ENCODE measurements around the gene GMDS.
A peak's percentile ranks its signal among the peaks of the same experiment; 100 is the strongest.

Gene GMDS

GRCh38 chr6:1597121-1597744, 648.2 kb downstream of the GMDS start:
- Histone ChIP-seq H3K4me1 (ENCODE audit: low read depth, poor library complexity, severe bottlenecking) (no peaks in the 10 kb centered on the region), H3K4me2 (no peak overlapping the region), H3K9ac (no peak overlapping the region), H3K79me2 (ENCODE audit: insufficient read depth, low read depth) (no peaks in the 10 kb centered on the region), H3K27me3 (ENCODE audit: insufficient read depth, low read depth) (no peaks in the 10 kb centered on the region), H3K4me3 (IDR thresholded peaks at IDR 0.05; ENCODE audit: insufficient read depth, low read depth, low read length) (no peak overlapping the region), H4K20me1 (ENCODE audit: insufficient read depth) (no peaks in the 10 kb centered on the region), H2AFZ (ENCODE audit: low read depth) (no peak overlapping the region), H3K36me3 (ENCODE audit: insufficient read depth) (no peaks in the 10 kb centered on the region), H3K27ac (no peak overlapping the region)
- no peak for TF ChIP-seq CTCF (conservative IDR thresholded peaks at IDR 0.05; ENCODE audit: low read depth, low read length)

- TF ChIP-seq CTCF (conservative IDR thresholded peaks at IDR 0.05; ENCODE audit: low read depth, low read length) = peak; percentile 90
- no peak overlapping the region for H3K27ac ChIP-seq
- peak overlapping the region; percentile 3; the same call in 1 of the 2 replicates for H2AFZ ChIP-seq (ENCODE audit: low read depth)
- H3K4me2 ChIP-seq = peak overlapping the region; percentile 40; the same call in 1 of the 2 replicates
- no peaks in the 10 kb centered on the region for H3K79me2 ChIP-seq (ENCODE audit: insufficient read depth, low read depth)
- no peak overlapping the region for H3K9ac ChIP-seq
- no peak overlapping the region for H3K4me3 ChIP-seq (IDR thresholded peaks at IDR 0.05; ENCODE audit: insufficient read depth, low read depth, low read length)
- H3K27me3 ChIP-seq (ENCODE audit: insufficient read depth, low read depth) = no peaks in the 10 kb centered on the region
- H3K36me3 ChIP-seq (ENCODE audit: insufficient read depth) = no peaks in the 10 kb centered on the region
- no peaks in the 10 kb centered on the region for H3K4me1 ChIP-seq (ENCODE audit: low read depth, poor library complexity, severe bottlenecking)
- no peaks in the 10 kb centered on the region for H4K20me1 ChIP-seq (ENCODE audit: insufficient read depth)
These were observed 649.1 kb downstream of the GMDS start for GRCh38 chr6:1596088-1596852.

- Histone ChIP-seq H3K4me1 (ENCODE audit: low read depth, poor library complexity, severe bottlenecking) (no peaks in the 10 kb centered on the region), H3K4me2 (no peak overlapping the region), H2AFZ (ENCODE audit: low read depth) (peak overlapping the region; percentile 3; the same call in 1 of the 2 replicates), H3K79me2 (ENCODE audit: insufficient read depth, low read depth) (no peaks in the 10 kb centered on the region), H3K36me3 (ENCODE audit: insufficient read depth) (no peaks in the 10 kb centered on the region), H3K4me3 (IDR thresholded peaks at IDR 0.05; ENCODE audit: insufficient read depth, low read depth, low read length) (no peak overlapping the region), H4K20me1 (ENCODE audit: insufficient read depth) (no peaks in the 10 kb centered on the region), H3K27ac (no peak overlapping the region), H3K9ac (no peak overlapping the region), H3K27me3 (ENCODE audit: insufficient read depth, low read depth) (no peaks in the 10 kb centered on the region)
- no peak for TF ChIP-seq CTCF (conservative IDR thresholded peaks at IDR 0.05; ENCODE audit: low read depth, low read length)
These were observed 649.9 kb downstream of the GMDS start for GRCh38 chr6:1595271-1596087.

GRCh38 chr6:1594445-1595200, 650.8 kb downstream of the GMDS start:
- Histone ChIP-seq H3K79me2 (ENCODE audit: insufficient read depth, low read depth) (no peaks in the 10 kb centered on the region), H4K20me1 (ENCODE audit: insufficient read depth) (no peaks in the 10 kb centered on the region), H3K4me2 (no peak overlapping the region), H3K27ac (no peak overlapping the region), H3K36me3 (ENCODE audit: insufficient read depth) (no peaks in the 10 kb centered on the region), H3K27me3 (ENCODE audit: insufficient read depth, low read depth) (no peaks in the 10 kb centered on the region), H3K4me1 (ENCODE audit: low read depth, poor library complexity, severe bottlenecking) (no peaks in the 10 kb centered on the region), H3K4me3 (IDR thresholded peaks at IDR 0.05; ENCODE audit: insufficient read depth, low read depth, low read length) (no peak overlapping the region), H2AFZ (ENCODE audit: low read depth) (no peak overlapping the region), H3K9ac (no peak overlapping the region)
- TF ChIP-seq CTCF (conservative IDR thresholded peaks at IDR 0.05; ENCODE audit: low read depth, low read length) = no peak

Measured in KMS-11 (cell line).